Activated naive CD4-positive, alpha-beta T cell treated with anti-CD3 and anti-CD28 coated beads, Interleukin-2, amount 50 U/mL, for 72 hours (primary cell): ENCODE data around the gene OR2F1. TPM values are rescaled to one million over a fixed set of nuclear protein-coding genes. Genes with fewer than 3 reads are reported as not detected.
"Not testable (repeated sequence)": the region's sequence is repeated elsewhere in the genome, so short reads cannot be mapped to it uniquely, and the experiment has no call there.

Experiments
- ATAC-seq, 2 donors: fragments of 150-1000 bp; cut with Tn5 transposase; 2 replicates each; pipeline ENCODE4 v1.10.0; 2021; ENCODE audit warnings: mild to moderate bottlenecking in 2 of 2, moderate library complexity in 2 of 2
- DNase-seq, 2 donors: peaks; one replicate each; pipeline ENCODE4 v3.0.0; 2021 to 2022; ENCODE audit warnings: low spot score in 2 of 2
- H3K27ac Mint-ChIP-seq, 2 donors: one replicate each; pipeline ENCODE4 v1.8.0; 2022; ENCODE audit warnings: mild to moderate bottlenecking in 2 of 2, mixed read lengths in 2 of 2
- H3K36me3 Mint-ChIP-seq, 2 donors: one replicate each; pipeline ENCODE4 v1.8.0; 2022; ENCODE audit warnings: mixed read lengths in 2 of 2
- H3K9me3 Mint-ChIP-seq, 2 donors: one replicate each; pipeline ENCODE4 v1.8.0; 2022; ENCODE audit warnings: mixed read lengths in 2 of 2
- total RNA-seq, 2 donors: library from RNA; stranded (reverse); gene quantifications; one replicate each; pipeline ENCODE4 v1.2.3, GENCODE V29; 2022

The OR2F1 gene
- total RNA-seq, 2 donors from 2014 or later: not detected

DNA sequence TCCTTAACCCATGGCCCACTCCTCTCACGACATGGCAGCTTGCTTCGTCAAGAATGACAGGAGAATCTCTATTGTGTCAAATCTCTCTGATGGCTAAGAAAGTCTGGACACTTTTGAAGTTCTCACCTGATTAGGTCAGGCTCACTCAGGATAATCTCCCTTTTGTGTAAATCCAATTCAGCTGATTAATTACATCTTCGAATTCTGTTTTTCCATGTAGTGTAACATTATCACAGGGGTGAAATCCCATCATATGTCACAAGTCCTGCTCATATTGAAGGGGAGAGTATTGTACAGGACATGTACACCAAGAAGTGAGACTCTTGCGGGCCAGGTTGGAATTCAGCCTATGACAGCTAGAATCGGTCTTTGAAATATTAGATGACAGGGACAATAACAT, 29.3 kb downstream of the OR2F1 start:
- Mint-ChIP-seq H3K27ac (no peak overlapping the region), H3K9me3 (peaks cover 0 to 5% of the 10 kb centered on the region in 2 donors), H3K36me3 (no peaks in the 10 kb centered on the region)
- no peak for ATAC-seq
- no peak for DNase-seq

DNA sequence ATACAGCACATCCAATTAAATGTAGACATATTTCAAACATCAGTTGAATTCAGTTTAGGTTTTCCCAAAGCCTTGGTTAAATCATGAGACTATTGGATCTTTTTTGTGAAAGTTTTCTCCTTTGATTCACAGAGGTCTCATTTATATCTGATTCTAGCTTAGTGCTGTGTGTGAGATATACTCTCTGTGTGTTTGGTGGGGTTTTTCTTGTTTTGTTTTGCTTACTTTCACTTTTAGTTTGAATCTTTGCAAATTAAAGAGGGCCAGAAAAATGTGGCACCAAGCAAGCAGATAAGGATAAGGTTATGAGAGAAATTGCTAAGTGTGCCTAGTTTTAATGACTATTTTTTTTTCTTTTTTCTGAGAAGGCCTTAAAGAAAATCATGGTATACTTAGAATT, 32.9 kb downstream of the OR2F1 start:
- Mint-ChIP-seq H3K9me3 (peaks cover 7 to 17% of the 10 kb centered on the region in 2 donors), H3K27ac (no peak overlapping the region), H3K36me3 (peaks cover 6 to 7% of the 10 kb centered on the region in 2 donors)
- ATAC-seq (no peak), DNase-seq (no peak)

DNA sequence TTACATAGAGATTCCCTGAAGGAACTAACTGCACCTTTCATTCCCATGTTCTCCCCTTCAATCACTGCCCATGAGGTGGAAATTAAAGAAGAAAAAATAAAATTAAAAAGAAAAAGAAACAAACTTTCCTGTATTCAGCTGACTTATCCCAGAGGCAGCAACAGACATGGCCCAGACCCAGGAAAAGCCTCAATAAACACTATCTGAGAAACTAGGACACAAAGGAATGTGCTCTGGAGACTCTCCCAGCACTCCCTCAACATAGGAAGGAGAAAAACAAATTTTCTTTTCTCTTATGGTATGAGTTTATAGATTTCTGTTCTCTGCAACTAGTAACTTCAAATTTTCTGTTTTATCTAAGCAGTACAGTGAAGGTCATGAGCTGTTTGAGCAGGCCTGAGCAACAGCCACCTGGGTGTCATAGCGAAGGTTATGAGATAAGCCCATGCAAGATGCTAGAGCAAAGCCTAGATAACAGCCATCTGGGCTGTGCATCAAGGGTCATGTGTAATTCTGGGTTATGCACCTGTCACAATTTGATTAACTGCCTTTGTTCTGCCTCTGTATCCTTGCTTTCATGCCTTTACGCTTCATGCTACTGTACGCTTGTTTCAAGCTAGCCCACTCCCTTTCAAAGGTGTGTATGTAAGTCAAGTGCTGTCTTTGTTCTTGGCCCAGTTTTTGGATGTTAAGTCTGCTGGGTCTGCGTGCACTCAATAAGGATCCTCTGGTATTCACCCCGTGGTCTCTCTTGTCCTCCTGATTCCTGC, 34.5 kb downstream of the OR2F1 start:
- DNase-seq: no peak
- H3K27ac Mint-ChIP-seq: no peak overlapping the region
- peaks cover 7 to 17% of the 10 kb centered on the region in 2 donors for H3K9me3 Mint-ChIP-seq
- peaks cover 6 to 7% of the 10 kb centered on the region in 2 donors for H3K36me3 Mint-ChIP-seq
- ATAC-seq: no peak

DNA sequence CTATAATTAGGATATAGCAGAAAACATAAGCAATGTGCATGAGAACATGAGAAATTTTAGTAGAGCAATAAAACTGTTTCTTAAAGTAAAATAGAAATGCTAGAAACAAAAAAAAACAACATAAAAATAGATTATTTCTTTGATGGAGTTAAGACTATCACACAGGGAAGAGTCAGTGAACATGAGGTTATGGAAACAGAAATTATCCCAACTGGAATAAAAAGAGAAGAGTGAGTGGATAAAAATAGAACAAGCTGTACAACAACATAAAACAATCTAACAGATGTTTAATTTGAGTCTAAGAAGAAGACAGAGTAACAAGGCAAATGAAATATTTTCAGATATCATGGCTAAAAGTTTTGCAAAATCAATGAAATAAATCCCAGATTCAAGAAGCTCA, 38.0 kb downstream of the OR2F1 start:
- no peak overlapping the region for H3K27ac Mint-ChIP-seq
- ATAC-seq (no peak), DNase-seq (no peak)
- H3K36me3 Mint-ChIP-seq: peaks cover 6 to 7% of the 10 kb centered on the region in 2 donors
- H3K9me3 Mint-ChIP-seq: peaks cover 7 to 12% of the 10 kb centered on the region in 2 donors

- Mint-ChIP-seq H3K9me3 (peaks cover 7 to 12% of the 10 kb centered on the region in 2 donors), H3K27ac (no peak overlapping the region), H3K36me3 (peaks cover 6 to 7% of the 10 kb centered on the region in 2 donors)
- no peak for DNase-seq
- ATAC-seq: no peak
Observed at GRCh38 chr7:143993924-143994323, 39.3 kb downstream of the OR2F1 start.

GRCh38 chr7:144000020-144000419, 45.4 kb downstream of the OR2F1 start, which contains the start of gene OR6B1:
Gene OR6B1 (plus strand): TSS chr7:144000320. CDS start chr7:144003997, 3,677 bp downstream.
- DNase-seq (no peak), ATAC-seq (no peak)
- H3K27ac Mint-ChIP-seq: no peak within 1 kb of the TSS
- H3K36me3 Mint-ChIP-seq: no peaks in the 10 kb centered on the region
- H3K9me3 Mint-ChIP-seq: no peaks in the 10 kb centered on the region

DNA sequence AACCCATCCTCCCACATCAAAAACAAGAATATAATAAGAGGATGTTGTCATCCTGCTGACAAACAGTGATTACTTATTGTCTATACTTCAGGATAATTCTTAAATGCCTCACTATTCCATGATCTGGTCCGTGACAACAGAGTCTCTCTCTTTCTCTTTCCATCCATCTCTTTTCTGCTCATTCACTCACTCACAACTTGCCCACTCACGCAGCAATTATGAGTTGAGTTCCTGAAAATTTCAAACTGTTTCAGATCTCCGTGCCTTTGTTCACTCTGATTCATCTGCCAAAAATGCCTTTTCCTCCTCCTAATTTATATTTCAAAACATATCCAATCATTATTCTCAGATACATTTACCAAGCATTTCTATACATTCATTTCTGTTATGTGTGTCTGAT, 46.9 kb downstream of the OR2F1 start:
- ATAC-seq (no peak), DNase-seq (no peak)
- Mint-ChIP-seq H3K27ac (no peak overlapping the region), H3K36me3 (no peaks in the 10 kb centered on the region), H3K9me3 (no peaks in the 10 kb centered on the region)

DNA sequence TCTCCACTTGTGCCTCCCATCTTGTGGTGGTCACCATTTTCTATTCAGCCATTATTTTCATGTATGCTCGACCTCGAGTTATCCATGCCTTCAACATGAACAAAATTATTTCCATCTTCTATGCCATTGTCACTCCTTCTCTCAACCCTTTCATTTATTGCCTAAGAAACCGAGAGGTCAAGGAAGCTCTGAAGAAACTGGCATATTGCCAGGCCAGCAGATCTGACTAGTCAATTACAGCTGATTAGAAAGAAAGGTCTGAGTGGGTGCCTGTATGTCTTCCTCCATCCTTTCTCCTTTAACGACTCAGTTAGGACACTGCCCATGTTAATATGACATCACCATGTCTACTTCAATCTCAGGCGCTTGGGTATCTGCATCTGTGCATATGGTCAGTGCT, 50.1 kb downstream of the OR2F1 start:
- H3K27ac Mint-ChIP-seq: no peak overlapping the region

DNA sequence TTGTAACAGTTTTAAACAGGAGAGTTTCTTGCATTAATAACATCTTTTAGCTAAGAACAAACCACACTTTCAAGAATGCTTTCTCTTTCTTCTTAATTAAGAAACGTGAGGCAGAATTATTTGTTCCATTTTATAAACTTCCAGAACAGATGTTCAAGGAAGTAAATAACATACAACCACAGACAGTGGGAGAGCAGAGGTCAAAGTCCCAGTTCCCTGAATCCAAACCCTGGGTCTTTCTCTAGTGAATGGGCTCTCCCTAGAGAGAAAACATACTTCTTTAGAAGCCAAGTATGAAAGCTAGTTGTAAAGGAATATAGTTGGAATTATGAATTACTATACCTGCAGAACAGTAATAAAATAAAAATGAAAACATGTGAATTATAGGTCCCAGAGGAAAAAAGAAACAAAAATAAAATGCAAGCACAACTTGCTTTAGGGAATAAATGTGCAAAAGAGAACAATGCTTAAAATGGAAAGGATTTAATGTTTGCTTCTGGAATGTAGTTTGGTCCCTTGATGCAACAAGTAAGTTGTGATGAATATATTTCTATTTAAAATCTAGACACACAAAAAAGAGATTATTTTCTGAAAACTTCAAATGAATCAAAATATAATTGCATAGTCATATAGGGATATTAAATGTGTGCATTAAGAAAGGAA, 51.5 kb downstream of the OR2F1 start:
- no peak overlapping the region for H3K27ac Mint-ChIP-seq
- ATAC-seq (no peak), DNase-seq (no peak)
- H3K9me3 Mint-ChIP-seq: peaks cover 15 to 19% of the 10 kb centered on the region in 2 donors
- H3K36me3 Mint-ChIP-seq: peaks cover 8 to 20% of the 10 kb centered on the region in 2 donors

More for the DNA sequence above, 50.1 kb downstream of the OR2F1 start:
- Mint-ChIP-seq H3K36me3 (peaks cover 8 to 14% of the 10 kb centered on the region in 2 donors), H3K9me3 (peaks cover 8 to 15% of the 10 kb centered on the region in 2 donors)
- DNase-seq (no peak), ATAC-seq (no peak)

DNA sequence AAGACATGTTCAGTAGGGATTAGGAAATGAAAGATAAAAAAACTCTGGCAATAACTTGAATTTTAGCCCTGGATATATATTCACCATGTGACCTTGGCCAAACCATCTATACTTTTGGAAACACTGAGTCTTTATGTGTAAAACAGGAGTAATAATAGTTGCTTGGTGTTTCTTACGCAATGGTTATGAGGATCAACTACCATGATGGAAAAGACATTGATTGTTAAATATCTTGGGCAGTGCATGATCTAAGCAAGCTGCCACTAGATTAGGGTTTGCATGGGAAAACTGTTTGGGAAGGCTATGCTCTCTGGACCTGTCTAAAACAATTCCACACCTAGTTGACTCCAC, 52.0 kb downstream of the OR2F1 start:
- no peak for ATAC-seq
- Mint-ChIP-seq H3K36me3 (peaks cover 8 to 25% of the 10 kb centered on the region in 2 donors), H3K9me3 (peaks cover 15 to 23% of the 10 kb centered on the region in 2 donors), H3K27ac (no peak overlapping the region)
- no peak for DNase-seq

DNA sequence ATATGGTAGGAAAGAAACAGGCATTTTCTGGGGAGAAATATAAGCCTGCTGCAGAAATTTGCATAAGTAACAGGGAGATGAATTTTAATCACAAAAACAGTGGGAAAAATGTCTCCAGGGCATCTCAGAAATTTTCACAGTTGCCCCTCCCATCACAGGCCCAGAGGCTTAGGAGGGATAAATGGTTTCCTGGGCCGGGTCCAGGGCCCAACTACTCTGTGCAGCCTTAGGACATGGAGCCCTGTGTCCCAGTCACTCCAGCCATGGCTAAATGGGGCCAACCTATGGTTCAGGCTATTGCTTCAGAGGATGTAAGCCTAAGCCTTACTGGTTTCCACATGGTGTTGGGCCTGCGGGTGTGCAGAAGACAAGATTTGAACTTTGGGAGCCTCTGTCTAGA, 54.7 kb downstream of the OR2F1 start:
- no peak for DNase-seq
- Mint-ChIP-seq H3K27ac (no peak overlapping the region), H3K9me3 (peaks cover 15 to 26% of the 10 kb centered on the region in 2 donors), H3K36me3 (peaks cover 8 to 25% of the 10 kb centered on the region in 2 donors)
- ATAC-seq: no peak

- DNase-seq, ATAC-seq, H3K27ac Mint-ChIP-seq: not testable (repeated sequence)
- H3K36me3 Mint-ChIP-seq: peaks cover 8 to 25% of the 10 kb centered on the region in 2 donors
- peaks cover 18 to 26% of the 10 kb centered on the region in 2 donors for H3K9me3 Mint-ChIP-seq
Observed at GRCh38 chr7:144010061-144010460, 55.4 kb downstream of the OR2F1 start.

DNA sequence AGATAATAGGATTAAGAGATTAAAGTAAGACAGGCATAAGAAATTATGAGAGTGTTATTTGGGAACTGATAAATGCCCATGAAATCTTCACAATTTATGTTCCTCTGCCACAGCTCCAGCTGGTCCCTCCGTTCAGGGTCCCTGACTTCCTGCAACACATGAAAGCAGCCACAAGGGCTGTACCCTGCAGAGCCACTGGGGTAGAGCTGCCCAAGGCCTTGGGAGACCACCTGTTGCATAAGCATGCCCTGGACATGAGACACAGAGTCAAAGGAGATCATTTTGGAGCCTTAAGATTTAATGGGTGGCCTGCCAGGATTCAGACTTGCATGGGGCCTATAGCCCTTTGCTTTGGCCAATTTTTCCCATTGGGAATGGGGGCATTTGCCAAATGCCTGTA, 56.2 kb downstream of the OR2F1 start:
- Mint-ChIP-seq H3K36me3 (peaks cover 8 to 25% of the 10 kb centered on the region in 2 donors), H3K9me3 (peaks cover 21 to 26% of the 10 kb centered on the region in 2 donors)
- not testable (repeated sequence) for H3K27ac Mint-ChIP-seq, ATAC-seq, DNase-seq

DNA sequence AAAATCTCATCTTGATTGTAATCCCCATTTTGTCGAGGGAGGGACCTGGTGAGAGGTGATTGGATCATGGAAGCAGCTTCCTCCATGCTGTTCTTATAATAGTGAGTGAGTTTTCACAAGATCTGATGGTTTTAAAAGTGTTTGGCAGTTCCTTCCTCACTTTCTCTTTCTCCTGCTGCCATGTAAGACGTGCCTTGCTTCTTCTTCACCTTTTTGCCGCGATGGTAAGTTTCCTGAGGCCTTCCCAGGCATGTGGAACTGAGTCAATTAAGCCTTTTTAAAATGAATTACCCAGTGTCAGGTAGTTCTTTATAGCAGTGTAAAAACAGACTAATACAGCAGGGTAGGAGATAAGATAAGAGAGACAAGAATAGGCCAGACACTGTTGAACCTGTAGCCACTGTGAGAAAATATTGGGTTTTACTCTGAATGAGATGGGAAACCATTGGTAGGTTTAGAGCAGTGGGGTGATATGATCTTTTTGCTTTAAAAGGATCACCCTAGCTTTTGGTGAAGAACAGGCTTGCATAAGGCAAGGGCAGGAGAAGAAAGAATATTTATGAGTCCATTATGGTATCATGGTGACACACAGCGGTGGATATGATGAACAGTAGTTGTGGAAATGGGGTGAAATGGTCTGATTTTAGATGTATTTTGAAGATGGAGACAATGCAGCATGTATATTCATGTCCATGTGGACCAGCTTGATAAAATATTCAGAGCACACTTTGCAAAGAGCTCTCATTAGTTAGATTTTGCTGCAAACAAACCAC, 57.0 kb downstream of the OR2F1 start:
- peaks cover 8 to 25% of the 10 kb centered on the region in 2 donors for H3K36me3 Mint-ChIP-seq
- peaks cover 21 to 26% of the 10 kb centered on the region in 2 donors for H3K9me3 Mint-ChIP-seq
- DNase-seq (no peak), ATAC-seq (no peak)
- no peak overlapping the region for H3K27ac Mint-ChIP-seq
